HEK293 (cell line): ENCODE results near the gene PCP4.

Source experiments
- CTCF ChIA-PET: fragments of 350-600 bp; formaldehyde crosslinking; extraction: SDS; loops from one replicate; lab custom pipeline; 2021; ENCODE audit warnings: antibody characterized with exemption; lab: Yijun Ruan, JAX
- POLR2A ChIA-PET: fragments of 300-600 bp; formaldehyde crosslinking; extraction: SDS; loops from one replicate; lab custom pipeline; 2020; ENCODE audit warnings: antibody characterized with exemption, inconsistent platforms; lab: Yijun Ruan, JAX
- H3K27ac ChIP-seq: fragments of 200-500 bp; sonication (Bioruptor generic); 2 replicates; pipeline ENCODE4 v1.5.1; 2014; ENCODE audit warnings: low read depth, low read length, control low read depth, inconsistent platforms; ENCODE audit errors: extremely low read depth
- H3K36me3 ChIP-seq, 2 experiments: fragments of 200-500 bp in 1 of 2; sonication (Bioruptor generic) in 1 of 2; 1 replicate in 1 of 2; 2 replicates in 1 of 2; pipeline ENCODE4 v1.5.1; 2014 to 2017; ENCODE audit warnings: inconsistent platforms in 2 of 2, low read length in 2 of 2; ENCODE audit not compliant: control insufficient read depth in 2 of 2, insufficient read depth in 1 of 2
- H3K4me1 ChIP-seq: fragments of 200-500 bp; sonication (Bioruptor generic); 2 replicates; pipeline ENCODE4 v1.5.1; 2014; ENCODE audit warnings: mild to moderate bottlenecking, low read length, inconsistent platforms; ENCODE audit not compliant: control insufficient read depth, insufficient read depth
- H3K4me3 ChIP-seq: 2 replicates; pipeline ENCODE4 v1.5.1; 2011; ENCODE audit warnings: low read depth, mild to moderate bottlenecking, control low read depth, low read length, moderate library complexity
- H3K9me3 ChIP-seq: fragments of 200-500 bp; sonication (Bioruptor generic); 2 replicates; pipeline ENCODE4 v1.5.1; 2014; ENCODE audit warnings: low read depth, low read length, inconsistent platforms; ENCODE audit not compliant: control insufficient read depth, insufficient read depth
- FEZF1 ChIP-seq: fragments of 450-650 bp; formaldehyde crosslinking; IDR thresholded peaks from 2 replicates; pipeline ENCODE4 v1.5.1; 2016; ENCODE audit warnings: missing biosample characterization, missing genetic modification characterization
- HOXD13 ChIP-seq: sonication (generic); formaldehyde crosslinking; IDR thresholded peaks from 2 replicates; pipeline ENCODE4 v1.8.0; 2022; ENCODE audit warnings: missing genetic modification reagents, borderline replicate concordance
- KLF10 ChIP-seq: fragments of 450-650 bp; IDR thresholded peaks from 2 replicates; pipeline ENCODE4 v1.5.1; 2018; ENCODE audit warnings: missing biosample characterization, mild to moderate bottlenecking, missing genetic modification characterization
- TSHZ1 ChIP-seq: fragments of 450-650 bp; formaldehyde crosslinking; IDR thresholded peaks from 2 replicates; pipeline ENCODE4 v1.5.1; 2016; ENCODE audit warnings: missing biosample characterization, missing genetic modification characterization, borderline replicate concordance
- YY1 ChIP-seq: fragments of 450-650 bp; formaldehyde crosslinking; IDR thresholded peaks from 2 replicates; pipeline ENCODE4 v1.5.1; 2018; ENCODE audit warnings: missing biosample characterization, missing genetic modification characterization
- ZBTB20 ChIP-seq: fragments of 450-650 bp; formaldehyde crosslinking; IDR thresholded peaks from 2 replicates; pipeline ENCODE4 v1.5.1; 2016; ENCODE audit warnings: missing biosample characterization, missing genetic modification characterization
- ZBTB21 ChIP-seq: fragments of 450-650 bp; formaldehyde crosslinking; IDR thresholded peaks from 2 replicates; pipeline ENCODE4 v1.5.1; 2017; ENCODE audit warnings: missing biosample characterization, missing genetic modification characterization
- ZBTB26 ChIP-seq: fragments of 450-650 bp; formaldehyde crosslinking; optimal IDR thresholded peaks from 2 replicates; pipeline ENCODE3; 2016; ENCODE audit warnings: missing biosample characterization, mild to moderate bottlenecking, missing genetic modification characterization
- ZNF121 ChIP-seq: fragments of 450-650 bp; formaldehyde crosslinking; IDR thresholded peaks from 2 replicates; pipeline ENCODE4 v1.5.1; 2016; ENCODE audit warnings: missing biosample characterization, missing genetic modification characterization
- ZNF132 ChIP-seq: fragments of 450-650 bp; formaldehyde crosslinking; IDR thresholded peaks from 2 replicates; pipeline ENCODE4 v1.5.1; 2017; ENCODE audit warnings: missing biosample characterization, missing genetic modification characterization, borderline replicate concordance
- ZNF211 ChIP-seq: fragments of 450-650 bp; formaldehyde crosslinking; IDR thresholded peaks from 2 replicates; pipeline ENCODE4 v1.5.1; 2016; ENCODE audit warnings: low read depth, missing biosample characterization, missing genetic modification characterization
- ZNF366 ChIP-seq: fragments of 450-650 bp; formaldehyde crosslinking; conservative IDR thresholded peaks from 2 replicates; pipeline ENCODE4 v1.5.1; 2016; ENCODE audit warnings: missing biosample characterization, missing genetic modification characterization
- ZNF514 ChIP-seq: fragments of 450-650 bp; formaldehyde crosslinking; IDR thresholded peaks from 2 replicates; pipeline ENCODE4 v1.5.1; 2016; ENCODE audit warnings: missing biosample characterization, missing genetic modification characterization
- ZNF518A ChIP-seq: fragments of 450-650 bp; formaldehyde crosslinking; conservative IDR thresholded peaks from 2 replicates; pipeline ENCODE4 v1.5.1; 2016; ENCODE audit warnings: low read depth, missing biosample characterization, missing genetic modification characterization
- ZNF558 ChIP-seq: fragments of 450-650 bp; formaldehyde crosslinking; IDR thresholded peaks from 2 replicates; pipeline ENCODE4 v1.5.1; 2016; ENCODE audit warnings: missing biosample characterization, missing genetic modification characterization
- ZNF561 ChIP-seq: fragments of 450-650 bp; IDR thresholded peaks from 2 replicates; pipeline ENCODE4 v1.5.1; 2018; ENCODE audit warnings: missing biosample characterization, missing genetic modification characterization, borderline replicate concordance
- ZNF658 ChIP-seq: fragments of 450-650 bp; formaldehyde crosslinking; IDR thresholded peaks from 2 replicates; pipeline ENCODE4; 2016; ENCODE audit warnings: missing biosample characterization, missing genetic modification characterization
- ZNF768 ChIP-seq: fragments of 450-650 bp; formaldehyde crosslinking; IDR thresholded peaks from 2 replicates; pipeline ENCODE4 v1.5.1; 2018; ENCODE audit warnings: missing biosample characterization, mild to moderate bottlenecking, missing genetic modification characterization
- ZNF792 ChIP-seq: fragments of 450-650 bp; formaldehyde crosslinking; IDR thresholded peaks from 2 replicates; pipeline ENCODE4 v1.5.1; 2016; ENCODE audit warnings: missing biosample characterization, missing genetic modification characterization
- TF ChIP-seq, protein P1 (sequence below): fragments of 450-650 bp; formaldehyde crosslinking; IDR thresholded peaks from 2 replicates; pipeline ENCODE4 v1.5.1; 2016; ENCODE audit warnings: missing biosample characterization, missing genetic modification characterization
- TF ChIP-seq, protein P2 (sequence below): fragments of 450-650 bp; formaldehyde crosslinking; IDR thresholded peaks from 2 replicates; pipeline ENCODE4 v1.5.1; 2016; ENCODE audit warnings: missing biosample characterization, missing genetic modification characterization

The PCP4 gene

GRCh38 chr21:39952265-39952664 lies 85.0 kb downstream of the PCP4 start:
- TF ChIP-seq ZNF518A = no peak
- TF ChIP-seq ZNF558 = no peak
- TF ChIP-seq, protein P1, sequence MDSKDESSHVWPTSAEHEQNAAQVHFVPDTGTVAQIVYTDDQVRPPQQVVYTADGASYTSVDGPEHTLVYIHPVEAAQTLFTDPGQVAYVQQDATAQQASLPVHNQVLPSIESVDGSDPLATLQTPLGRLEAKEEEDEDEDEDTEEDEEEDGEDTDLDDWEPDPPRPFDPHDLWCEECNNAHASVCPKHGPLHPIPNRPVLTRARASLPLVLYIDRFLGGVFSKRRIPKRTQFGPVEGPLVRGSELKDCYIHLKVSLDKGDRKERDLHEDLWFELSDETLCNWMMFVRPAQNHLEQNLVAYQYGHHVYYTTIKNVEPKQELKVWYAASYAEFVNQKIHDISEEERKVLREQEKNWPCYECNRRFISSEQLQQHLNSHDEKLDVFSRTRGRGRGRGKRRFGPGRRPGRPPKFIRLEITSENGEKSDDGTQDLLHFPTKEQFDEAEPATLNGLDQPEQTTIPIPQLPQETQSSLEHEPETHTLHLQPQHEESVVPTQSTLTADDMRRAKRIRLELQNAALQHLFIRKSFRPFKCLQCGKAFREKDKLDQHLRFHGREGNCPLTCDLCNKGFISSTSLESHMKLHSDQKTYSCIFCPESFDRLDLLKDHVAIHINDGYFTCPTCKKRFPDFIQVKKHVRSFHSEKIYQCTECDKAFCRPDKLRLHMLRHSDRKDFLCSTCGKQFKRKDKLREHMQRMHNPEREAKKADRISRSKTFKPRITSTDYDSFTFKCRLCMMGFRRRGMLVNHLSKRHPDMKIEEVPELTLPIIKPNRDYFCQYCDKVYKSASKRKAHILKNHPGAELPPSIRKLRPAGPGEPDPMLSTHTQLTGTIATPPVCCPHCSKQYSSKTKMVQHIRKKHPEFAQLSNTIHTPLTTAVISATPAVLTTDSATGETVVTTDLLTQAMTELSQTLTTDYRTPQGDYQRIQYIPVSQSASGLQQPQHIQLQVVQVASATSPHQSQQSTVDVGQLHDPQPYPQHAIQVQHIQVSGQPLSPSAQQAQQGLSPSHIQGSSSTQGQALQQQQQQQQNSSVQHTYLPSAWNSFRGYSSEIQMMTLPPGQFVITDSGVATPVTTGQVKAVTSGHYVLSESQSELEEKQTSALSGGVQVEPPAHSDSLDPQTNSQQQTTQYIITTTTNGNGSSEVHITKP (tag by site-specific recombination) = no peak
- no peak for TF ChIP-seq TSHZ1
- TF ChIP-seq, all 188 proteins: peak for 0
- H3K27ac ChIP-seq = no peak overlapping the region
- H3K4me1 ChIP-seq = no peaks in the 10 kb centered on the region
- no peaks in the 10 kb centered on the region for H3K9me3 ChIP-seq
- ChIA-PET CTCF (interaction anchor here (0.6 kb wide), 1 partner anchor 8 kb away, joined by 4 read pairs; no protein-coding TSS in a partner anchor), POLR2A (no interaction called here)
- H3K36me3 ChIP-seq = no peaks in the 10 kb centered on the region
- H3K4me3 ChIP-seq = no peak overlapping the region

- POLR2A ChIA-PET = no interaction called here
Measured at GRCh38 chr21:39954570-39954969, 87.3 kb downstream of the PCP4 start.

GRCh38 chr21:39955326-39955725 lies 88.1 kb downstream of the PCP4 start:
- Histone ChIP-seq H3K4me1 (no peaks in the 10 kb centered on the region), H3K36me3 (no peaks in the 10 kb centered on the region), H3K27ac (no peak overlapping the region), H3K4me3 (no peak overlapping the region), H3K9me3 (no peaks in the 10 kb centered on the region)
- ChIA-PET CTCF (interaction anchor here (0.6 kb wide), 3 partner anchors 90 to 186 kb away, joined by 3 to 4 read pairs (median 3); no protein-coding TSS in a partner anchor), POLR2A (interaction anchor here (1.1 kb wide), 1 partner anchor 39 kb away, joined by 3 read pairs; no protein-coding TSS in a partner anchor)
- TF ChIP-seq ZNF121 (tag by site-specific recombination) = no peak
- no peak for TF ChIP-seq ZBTB20
- TF ChIP-seq KLF10 (tag by site-specific recombination) = no peak
- no peak for TF ChIP-seq ZNF211 (tag by site-specific recombination)
- TF ChIP-seq YY1 (tag by site-specific recombination) = no peak
- TF ChIP-seq ZNF514 = no peak
- no peak for TF ChIP-seq ZNF768
- no peak for TF ChIP-seq ZNF132
- no peak for TF ChIP-seq ZNF658 (tag by site-specific recombination)
- TF ChIP-seq ZNF366 (tag by site-specific recombination) = no peak
- TF ChIP-seq, protein P2, sequence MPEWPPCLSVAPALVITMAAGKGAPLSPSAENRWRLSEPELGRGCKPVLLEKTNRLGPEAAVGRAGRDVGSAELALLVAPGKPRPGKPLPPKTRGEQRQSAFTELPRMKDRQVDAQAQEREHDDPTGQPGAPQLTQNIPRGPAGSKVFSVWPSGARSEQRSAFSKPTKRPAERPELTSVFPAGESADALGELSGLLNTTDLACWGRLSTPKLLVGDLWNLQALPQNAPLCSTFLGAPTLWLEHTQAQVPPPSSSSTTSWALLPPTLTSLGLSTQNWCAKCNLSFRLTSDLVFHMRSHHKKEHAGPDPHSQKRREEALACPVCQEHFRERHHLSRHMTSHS (tag by site-specific recombination) = no peak
- TF ChIP-seq ZBTB26 (tag by site-specific recombination) = no peak

More at GRCh38 chr21:39954570-39954969, 87.3 kb downstream of the PCP4 start:
- no peak overlapping the region for H3K4me3 ChIP-seq
- H3K27ac ChIP-seq = no peak overlapping the region
- CTCF ChIA-PET = no interaction called here
- no peaks in the 10 kb centered on the region for H3K36me3 ChIP-seq
- H3K4me1 ChIP-seq = no peaks in the 10 kb centered on the region
- TF ChIP-seq FEZF1 (tag by site-specific recombination) (no peak), ZBTB21 (tag by site-specific recombination) (no peak), ZNF561 (tag by site-specific recombination) (no peak), HOXD13 (CRISPR knock-in tag) (no peak), ZNF792 (tag by site-specific recombination) (no peak)
- no peaks in the 10 kb centered on the region for H3K9me3 ChIP-seq
